Measurements from ENCODE around the gene DALRD3.
A peak's percentile ranks its signal among the peaks of the same experiment; 100 is the strongest.

DALRD3 gene

DNA sequence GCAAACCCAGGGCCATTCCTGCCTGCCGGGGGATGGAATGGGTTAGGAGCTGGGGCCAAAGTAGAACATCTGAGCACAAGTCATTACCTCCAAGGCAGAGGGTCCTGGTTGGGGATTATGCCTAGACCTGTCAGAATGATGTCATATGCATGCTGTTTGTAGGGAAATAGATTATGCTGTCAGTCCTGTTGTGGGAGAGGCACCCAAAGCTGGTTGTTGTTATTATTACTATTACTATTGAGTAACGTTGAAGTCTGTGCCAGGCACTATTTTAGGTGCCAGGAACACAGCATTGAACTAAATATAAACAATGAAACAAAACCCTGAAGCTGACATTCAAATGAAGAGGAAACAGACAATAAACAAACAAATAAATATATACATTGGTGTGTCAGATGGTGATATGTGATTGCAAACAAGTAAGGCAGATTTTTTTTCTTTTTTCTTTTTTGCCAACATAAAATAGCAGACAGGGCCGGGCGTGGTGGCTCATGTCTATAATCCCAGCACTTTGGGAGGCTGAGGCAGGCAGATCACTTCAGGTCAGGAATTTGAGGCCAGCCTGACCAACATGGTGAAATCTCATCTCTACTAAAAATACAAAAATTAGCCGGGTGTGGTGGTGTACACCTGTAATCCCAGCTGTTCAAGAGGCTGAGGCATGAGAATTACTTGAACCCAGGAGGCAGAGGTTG lies 26.4 kb downstream of the DALRD3 start:
- H3K27ac ChIP-seq, result peak overlapping the region; percentile 98; the same call in 1 of the 2 replicates
- TF ChIP-seq, protein P1, sequence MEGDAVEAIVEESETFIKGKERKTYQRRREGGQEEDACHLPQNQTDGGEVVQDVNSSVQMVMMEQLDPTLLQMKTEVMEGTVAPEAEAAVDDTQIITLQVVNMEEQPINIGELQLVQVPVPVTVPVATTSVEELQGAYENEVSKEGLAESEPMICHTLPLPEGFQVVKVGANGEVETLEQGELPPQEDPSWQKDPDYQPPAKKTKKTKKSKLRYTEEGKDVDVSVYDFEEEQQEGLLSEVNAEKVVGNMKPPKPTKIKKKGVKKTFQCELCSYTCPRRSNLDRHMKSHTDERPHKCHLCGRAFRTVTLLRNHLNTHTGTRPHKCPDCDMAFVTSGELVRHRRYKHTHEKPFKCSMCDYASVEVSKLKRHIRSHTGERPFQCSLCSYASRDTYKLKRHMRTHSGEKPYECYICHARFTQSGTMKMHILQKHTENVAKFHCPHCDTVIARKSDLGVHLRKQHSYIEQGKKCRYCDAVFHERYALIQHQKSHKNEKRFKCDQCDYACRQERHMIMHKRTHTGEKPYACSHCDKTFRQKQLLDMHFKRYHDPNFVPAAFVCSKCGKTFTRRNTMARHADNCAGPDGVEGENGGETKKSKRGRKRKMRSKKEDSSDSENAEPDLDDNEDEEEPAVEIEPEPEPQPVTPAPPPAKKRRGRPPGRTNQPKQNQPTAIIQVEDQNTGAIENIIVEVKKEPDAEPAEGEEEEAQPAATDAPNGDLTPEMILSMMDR (conservative IDR thresholded peaks at IDR 0.05), result no peak
- no peak for TF ChIP-seq ZFX (IDR thresholded peaks at IDR 0.05)

DNA sequence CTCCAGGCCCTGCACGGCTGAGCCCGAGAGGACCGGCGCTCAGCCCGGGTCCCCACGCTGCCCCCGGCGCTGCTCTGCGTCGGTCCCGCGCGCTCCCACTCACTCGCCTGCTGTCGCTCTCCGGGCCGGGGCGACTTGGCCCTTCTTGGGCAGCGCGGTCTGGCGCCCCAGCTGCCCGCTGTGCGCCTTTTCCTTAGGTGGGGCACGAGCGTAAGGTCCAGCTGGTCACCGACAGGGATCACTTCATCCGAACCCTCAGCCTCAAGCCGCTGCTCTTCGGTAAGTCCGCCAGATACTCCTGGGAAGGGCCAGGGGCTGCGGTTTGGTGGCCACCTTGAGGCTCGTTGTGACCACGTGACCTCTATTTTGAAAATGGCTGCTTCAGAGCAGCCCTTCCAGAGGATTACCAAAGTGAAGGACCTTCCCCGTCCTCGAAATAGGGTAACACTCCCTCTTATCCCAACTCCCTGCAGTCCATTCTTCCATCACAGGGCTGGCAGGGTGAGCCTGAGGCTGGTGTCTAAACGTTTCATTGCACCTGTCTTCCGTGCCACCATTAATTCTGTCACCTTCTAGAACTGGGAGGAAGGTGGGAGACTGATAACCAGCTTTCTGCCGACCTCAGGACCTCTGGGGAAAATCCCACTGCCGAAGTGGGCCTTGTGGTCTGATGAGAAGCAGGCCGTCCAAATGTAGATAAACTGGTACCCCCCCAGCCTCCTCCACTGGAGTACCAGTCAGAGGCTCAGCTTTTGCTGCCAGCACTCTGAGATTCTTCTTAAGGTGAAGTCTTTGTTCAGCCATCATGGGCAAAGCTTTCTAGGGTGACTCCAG lies 27.5 kb downstream of the DALRD3 start:
- H3K27ac ChIP-seq, result peak overlapping the region; percentile 98
- TF ChIP-seq, protein P1 (conservative IDR thresholded peaks at IDR 0.05), result no peak
- no peak for TF ChIP-seq ZFX (IDR thresholded peaks at IDR 0.05)

DNA sequence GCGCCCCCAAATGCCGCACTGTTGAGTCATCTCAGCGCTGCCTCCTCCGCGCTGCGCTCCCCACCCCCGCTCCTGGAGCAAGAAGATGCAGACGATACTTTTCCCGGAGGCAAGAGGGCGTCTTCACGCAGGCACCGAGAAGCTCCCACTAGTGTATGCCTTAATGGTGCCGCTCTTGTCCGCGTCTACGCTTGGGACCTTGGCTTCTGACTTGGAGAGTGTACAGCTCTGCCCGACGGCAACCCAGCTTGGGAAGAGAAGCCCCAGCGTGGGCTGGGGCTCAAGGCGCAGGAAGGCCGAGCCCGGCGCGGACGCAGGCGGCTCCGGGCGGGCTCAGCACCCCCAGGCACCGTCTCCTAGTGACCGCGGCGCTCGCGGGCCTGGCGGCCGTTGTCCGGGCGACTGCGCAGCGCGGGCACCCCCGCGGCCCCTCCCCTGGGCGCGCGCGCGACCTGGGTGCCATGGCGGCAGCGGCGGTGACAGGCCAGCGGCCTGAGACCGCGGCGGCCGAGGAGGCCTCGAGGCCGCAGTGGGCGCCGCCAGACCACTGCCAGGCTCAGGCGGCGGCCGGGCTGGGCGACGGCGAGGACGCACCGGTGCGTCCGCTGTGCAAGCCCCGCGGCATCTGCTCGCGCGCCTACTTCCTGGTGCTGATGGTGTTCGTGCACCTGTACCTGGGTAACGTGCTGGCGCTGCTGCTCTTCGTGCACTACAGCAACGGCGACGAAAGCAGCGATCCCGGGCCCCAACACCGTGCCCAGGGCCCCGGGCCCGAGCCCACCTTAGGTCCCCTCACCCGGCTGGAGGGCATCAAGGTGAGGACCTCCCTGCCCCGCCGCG lies 28.4 kb downstream of the DALRD3 start, which contains the start of gene P4HTM:
TSS of gene P4HTM (plus strand) at position 446 of the 840 bp plus-strand sequence. CDS start at position 462, 16 bp downstream.
- peak within 1 kb of the TSS; percentile 98 for H3K27ac ChIP-seq

DNA sequence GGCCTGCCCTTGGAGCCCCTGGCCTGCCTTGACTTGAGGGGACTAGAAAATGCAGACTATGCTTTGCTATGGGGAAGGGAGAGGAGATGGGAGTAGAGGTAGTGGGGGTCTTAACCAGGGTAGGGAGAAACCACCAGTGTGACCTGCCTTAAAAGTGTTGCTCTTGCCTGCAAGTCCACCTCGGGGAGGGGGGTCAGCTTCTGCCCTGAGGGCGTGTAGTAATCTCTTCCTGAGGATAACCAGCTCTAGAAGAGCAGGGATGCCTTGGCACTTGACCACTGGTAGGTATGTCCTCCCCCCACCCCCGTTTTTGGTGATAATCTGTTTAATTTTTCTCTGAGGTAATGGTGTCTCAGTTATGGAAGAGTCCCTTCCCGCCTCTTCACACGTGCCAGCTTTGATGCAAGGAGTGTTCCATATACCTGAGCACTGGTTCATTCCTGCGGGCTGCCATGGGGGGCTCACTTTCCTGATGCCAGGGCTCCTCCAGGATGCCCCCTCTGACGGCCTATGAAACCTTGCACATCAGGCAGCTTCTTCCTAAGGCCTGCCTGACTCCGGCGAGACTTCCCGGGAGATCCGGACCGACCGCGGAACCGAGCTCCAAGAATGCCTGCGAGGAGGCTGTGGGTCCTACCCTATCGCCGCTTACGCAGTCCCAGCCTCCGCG lies 29.1 kb downstream of the DALRD3 start:
- peak overlapping the region; percentile 98 for H3K27ac ChIP-seq
- no peak for TF ChIP-seq ZFX (IDR thresholded peaks at IDR 0.05)
- TF ChIP-seq, protein P1 (conservative IDR thresholded peaks at IDR 0.05), result no peak

More for the DNA sequence above, 28.4 kb downstream of the DALRD3 start, which contains the start of gene P4HTM:
- TF ChIP-seq, protein P1 (conservative IDR thresholded peaks at IDR 0.05), result peak; percentile 46
- peak; percentile 92 for TF ChIP-seq ZFX (IDR thresholded peaks at IDR 0.05)

DNA sequence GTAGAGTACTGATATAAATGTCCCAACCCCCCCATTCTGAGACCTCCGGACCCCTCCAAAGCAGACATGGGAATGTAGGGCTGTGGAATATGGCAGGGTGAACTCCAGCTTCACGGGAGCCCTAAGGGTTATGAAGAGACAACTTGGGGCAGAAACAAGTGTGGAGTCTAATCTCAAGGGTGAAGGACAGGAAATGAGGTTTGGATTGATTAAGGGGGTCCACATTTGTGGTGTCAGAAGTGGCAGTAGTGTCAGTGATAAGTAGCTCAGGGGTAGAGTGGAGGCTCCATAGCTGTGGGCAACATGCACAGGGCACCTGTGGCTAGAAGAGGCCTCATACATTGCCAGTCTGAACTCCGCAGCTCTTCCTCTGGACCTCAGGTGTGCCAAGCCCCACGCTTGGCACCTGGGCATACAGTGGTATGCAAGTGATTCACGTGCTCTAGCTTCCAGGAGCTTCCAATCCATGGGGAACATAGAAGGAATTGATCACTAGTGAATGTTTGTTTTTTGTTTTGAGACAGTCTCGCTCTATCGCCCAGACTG lies 32.5 kb downstream of the DALRD3 start:
- TF ChIP-seq ZFX (IDR thresholded peaks at IDR 0.05), result no peak
- TF ChIP-seq, protein P1 (conservative IDR thresholded peaks at IDR 0.05), result no peak
- H3K27ac ChIP-seq, result no peak overlapping the region

DNA sequence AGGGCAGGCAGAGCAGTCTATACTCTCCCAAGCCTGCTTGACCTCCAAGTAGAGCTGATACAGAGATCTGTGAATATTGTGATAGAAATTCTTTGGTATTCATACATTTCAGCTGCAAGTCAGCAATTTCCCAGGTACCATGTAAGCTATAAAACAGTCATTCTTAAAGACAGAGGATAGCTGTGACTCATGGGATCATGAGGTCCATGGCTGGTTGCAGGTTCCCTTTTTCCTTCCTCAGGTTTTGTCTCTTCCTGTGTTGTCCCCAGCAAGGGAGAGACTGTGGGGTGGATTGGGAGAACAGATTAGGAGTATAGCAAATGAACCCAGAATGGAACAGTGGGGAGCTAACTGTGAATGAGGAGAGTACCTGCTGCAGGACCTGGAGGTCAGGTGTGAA lies 33.7 kb downstream of the DALRD3 start:
- TF ChIP-seq ZFX (IDR thresholded peaks at IDR 0.05), result no peak
- TF ChIP-seq, protein P1 (conservative IDR thresholded peaks at IDR 0.05), result no peak
- H3K27ac ChIP-seq, result no peak overlapping the region
